ENCODE results near the gene CDPF1.
"Not testable (repeated sequence)": the region's sequence is repeated elsewhere in the genome, so short reads cannot be mapped to it uniquely, and the experiment has no call there.

Gene CDPF1

DNA sequence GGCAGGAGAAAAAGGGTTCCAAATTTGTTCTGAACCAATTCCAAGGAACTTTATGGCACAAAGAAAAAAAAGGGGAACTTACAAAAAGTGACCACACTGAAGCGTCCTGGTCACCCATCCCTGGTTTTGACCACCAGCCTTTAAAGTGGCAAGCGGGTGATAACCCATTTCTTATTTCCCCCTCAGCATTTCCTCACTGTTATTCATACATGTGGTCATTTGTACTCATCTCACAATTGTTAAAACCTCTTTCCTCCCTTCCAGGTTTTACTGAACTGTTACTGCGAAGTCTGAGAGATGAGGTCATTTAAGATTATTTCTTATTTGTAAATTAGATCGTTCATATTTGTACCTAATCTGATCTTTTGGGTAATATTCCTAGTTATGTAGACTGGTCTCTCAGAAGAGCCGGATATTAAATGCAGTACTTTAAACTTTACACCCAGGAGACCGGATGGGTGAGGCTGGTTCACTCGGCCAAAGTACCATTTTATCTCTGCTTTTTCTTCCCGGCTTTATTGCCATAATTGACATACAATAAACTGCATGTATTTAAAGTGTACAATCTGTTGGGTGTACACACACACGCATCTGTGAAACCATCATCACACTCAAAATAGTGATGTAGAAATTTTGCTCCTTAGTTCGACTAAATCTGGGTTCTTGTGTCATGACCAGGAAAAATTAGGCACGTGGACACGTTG lies 47.0 kb downstream of the CDPF1 start:
- TF ChIP-seq, protein P1, sequence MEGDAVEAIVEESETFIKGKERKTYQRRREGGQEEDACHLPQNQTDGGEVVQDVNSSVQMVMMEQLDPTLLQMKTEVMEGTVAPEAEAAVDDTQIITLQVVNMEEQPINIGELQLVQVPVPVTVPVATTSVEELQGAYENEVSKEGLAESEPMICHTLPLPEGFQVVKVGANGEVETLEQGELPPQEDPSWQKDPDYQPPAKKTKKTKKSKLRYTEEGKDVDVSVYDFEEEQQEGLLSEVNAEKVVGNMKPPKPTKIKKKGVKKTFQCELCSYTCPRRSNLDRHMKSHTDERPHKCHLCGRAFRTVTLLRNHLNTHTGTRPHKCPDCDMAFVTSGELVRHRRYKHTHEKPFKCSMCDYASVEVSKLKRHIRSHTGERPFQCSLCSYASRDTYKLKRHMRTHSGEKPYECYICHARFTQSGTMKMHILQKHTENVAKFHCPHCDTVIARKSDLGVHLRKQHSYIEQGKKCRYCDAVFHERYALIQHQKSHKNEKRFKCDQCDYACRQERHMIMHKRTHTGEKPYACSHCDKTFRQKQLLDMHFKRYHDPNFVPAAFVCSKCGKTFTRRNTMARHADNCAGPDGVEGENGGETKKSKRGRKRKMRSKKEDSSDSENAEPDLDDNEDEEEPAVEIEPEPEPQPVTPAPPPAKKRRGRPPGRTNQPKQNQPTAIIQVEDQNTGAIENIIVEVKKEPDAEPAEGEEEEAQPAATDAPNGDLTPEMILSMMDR (IDR thresholded peaks at IDR 0.05; ENCODE audit: insufficient read depth, missing control alignments): no peak
- FAIRE-seq: no peak
- no peak for DNase-seq (ENCODE audit: insufficient read length, low spot score)

DNA sequence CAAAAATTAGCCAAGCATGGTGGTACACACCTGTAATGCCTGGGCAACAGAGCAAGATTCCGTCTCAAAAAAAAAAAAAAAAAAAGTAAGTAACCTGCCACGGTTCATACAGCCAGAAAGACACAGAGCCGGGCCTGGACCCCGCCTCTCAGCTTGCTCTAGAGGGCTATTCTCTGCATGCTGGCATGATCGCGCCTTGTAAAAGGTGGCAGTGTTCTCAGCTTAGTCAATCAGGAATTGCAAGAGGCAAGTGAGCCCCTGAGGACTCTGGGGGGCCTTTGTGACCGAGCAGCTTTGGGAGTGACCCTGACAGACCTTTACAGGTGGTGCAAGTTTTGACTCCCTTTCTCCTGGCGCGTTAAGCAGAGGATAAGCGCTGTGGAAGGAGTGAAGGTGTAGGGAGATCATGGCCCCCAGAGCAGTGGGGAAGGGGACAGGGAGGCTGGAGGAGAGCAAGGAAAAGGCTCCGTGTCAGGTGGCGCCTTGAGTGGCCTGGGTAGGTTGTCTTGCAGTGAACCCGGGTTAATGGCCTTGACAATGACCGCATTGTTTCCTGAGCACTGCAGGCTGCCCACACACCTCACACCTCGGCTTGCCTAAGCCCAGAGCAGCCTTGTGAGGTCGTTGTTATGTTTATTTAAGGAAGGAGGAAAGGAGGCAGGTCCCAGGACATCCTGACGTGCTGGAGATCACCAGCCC lies 48.9 kb downstream of the CDPF1 start:
- FAIRE-seq: no peak
- TF ChIP-seq, protein P1 (IDR thresholded peaks at IDR 0.05; ENCODE audit: insufficient read depth, missing control alignments): no peak
- no peak for DNase-seq (ENCODE audit: insufficient read length, low spot score)

DNA sequence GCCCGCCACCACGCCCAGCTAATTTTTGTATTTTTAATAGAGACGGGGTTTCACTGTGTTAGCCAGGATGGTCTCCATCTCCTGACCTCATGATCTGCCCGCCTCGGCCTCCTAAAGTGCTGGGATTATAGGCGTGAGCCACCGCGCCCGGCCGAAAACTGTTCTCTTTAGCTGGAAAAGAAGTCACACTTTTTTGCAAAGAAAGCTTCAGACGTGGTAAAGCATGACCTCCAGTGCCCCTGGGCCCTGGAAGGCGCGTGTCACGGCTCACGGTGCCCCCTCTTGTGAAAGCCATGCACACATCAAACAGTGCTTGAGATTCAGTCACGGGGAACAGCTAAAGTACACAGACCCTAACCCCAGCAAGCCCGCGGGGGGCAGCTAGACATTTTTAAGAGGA lies 51.3 kb downstream of the CDPF1 start:
- not testable (repeated sequence) for DNase-seq (ENCODE audit: insufficient read length, low spot score); FAIRE-seq

DNA sequence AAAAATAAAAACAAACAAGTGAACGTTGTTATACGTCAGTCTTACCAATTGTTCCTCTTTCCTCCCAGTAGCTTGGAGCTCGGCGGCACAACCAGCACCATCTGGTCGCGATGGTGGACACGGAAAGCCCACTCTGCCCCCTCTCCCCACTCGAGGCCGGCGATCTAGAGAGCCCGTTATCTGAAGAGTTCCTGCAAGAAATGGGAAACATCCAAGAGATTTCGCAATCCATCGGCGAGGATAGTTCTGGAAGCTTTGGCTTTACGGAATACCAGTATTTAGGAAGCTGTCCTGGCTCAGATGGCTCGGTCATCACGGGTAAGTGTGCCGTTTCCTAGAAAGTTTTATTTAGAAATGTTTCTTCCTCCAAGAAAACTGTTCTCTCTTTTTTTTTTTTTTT lies 51.8 kb downstream of the CDPF1 start:
- FAIRE-seq (no peak), DNase-seq (ENCODE audit: insufficient read length, low spot score) (no peak)
- TF ChIP-seq, protein P1 (IDR thresholded peaks at IDR 0.05; ENCODE audit: insufficient read depth, missing control alignments): no peak

DNA sequence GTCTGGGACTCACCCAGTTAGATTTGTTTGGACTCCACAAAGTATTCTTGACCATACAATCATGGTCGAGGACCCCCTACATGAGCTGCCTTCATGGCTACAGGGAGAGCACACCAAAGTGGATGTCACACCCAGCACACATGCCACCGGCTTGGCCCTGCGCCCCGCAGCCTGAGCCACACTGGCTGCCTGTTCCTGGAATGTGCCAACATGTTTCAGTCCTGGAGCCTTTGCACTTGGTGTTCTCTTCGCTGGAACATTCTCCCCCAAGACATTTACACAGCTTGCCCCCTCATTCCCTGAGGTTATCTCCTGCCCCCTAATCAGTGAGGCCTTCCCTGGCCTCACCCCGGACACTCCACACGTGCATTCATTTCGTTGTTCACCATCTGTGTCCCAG lies 53.8 kb downstream of the CDPF1 start:
- FAIRE-seq: no peak
- TF ChIP-seq, protein P1 (IDR thresholded peaks at IDR 0.05; ENCODE audit: insufficient read depth, missing control alignments): no peak
- no peak for DNase-seq (ENCODE audit: insufficient read length, low spot score)

DNA sequence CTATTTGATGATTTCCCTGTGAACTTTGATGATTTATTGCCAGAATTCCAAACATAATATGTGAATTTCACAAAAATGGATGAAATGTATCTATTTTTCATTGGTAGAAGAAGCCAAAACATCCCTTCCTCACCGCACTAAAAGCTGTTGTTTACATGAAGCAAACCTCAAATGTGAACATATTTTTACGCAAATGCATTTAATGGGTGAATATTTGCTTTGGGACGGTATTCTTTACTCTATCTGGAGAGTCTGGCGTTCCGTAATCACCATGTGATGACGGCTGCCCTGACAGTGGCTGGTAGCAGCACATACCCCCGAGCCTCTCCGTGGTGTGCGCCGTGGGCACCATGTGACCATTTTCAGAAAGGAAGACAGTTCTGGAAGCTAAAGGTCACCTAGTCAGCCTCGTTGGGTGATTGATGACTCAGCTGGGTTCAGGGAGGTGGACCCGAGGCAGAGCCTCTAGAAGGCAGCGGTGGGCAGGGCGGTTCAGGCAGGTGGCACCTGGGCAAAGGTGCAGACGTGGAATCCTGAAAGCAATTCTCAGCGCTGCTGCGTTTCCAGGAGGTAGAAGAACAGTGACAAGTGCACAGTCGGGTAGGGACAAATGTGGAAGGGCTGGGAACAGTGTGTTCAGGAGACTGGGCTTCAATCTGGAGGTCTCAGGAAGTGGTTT lies 54.5 kb downstream of the CDPF1 start:
- no peak for DNase-seq (ENCODE audit: insufficient read length, low spot score)
- FAIRE-seq: no peak
- TF ChIP-seq, protein P1 (IDR thresholded peaks at IDR 0.05; ENCODE audit: insufficient read depth, missing control alignments): no peak
